Transverse colon (tissue), 4 donors: ENCODE results near the gene DENND1A. TPM values are rescaled to one million over a fixed set of nuclear protein-coding genes. Genes with fewer than 3 reads are reported as not detected.

Experiments used
- DNase-seq: peaks from one replicate; pipeline ENCODE4 v3.0.0-alpha.2; 2019
- H3K27ac ChIP-seq, 4 donors: fragments of 200-600 bp; sonication (generic); 2 replicates each; pipeline ENCODE4 v1.5.1; 2016 to 2018; ENCODE audit warnings: inconsistent platforms in 4 of 4
- H3K27me3 ChIP-seq: fragments of 200-600 bp; sonication (generic); 2 replicates; pipeline ENCODE4 v1.5.1; 2017; ENCODE audit warnings: inconsistent platforms
- H3K36me3 ChIP-seq, 4 donors: fragments of 200-600 bp; sonication (generic); 2 replicates each; pipeline ENCODE4 v1.5.1; 2017 to 2019; ENCODE audit warnings: inconsistent platforms in 4 of 4
- H3K4me1 ChIP-seq, 4 donors: fragments of 200-600 bp; sonication (generic); 2 replicates each; pipeline ENCODE4 v1.5.1; 2017 to 2020; ENCODE audit warnings: inconsistent platforms in 4 of 4
- H3K4me3 ChIP-seq, 4 donors: fragments of 200-600 bp; sonication (generic); 1 replicate in 1 of 4; 2 replicates in 3 of 4; pipeline versions ENCODE4 v1.5.1 to v1.6.1; 2017 to 2019; ENCODE audit warnings: inconsistent platforms in 4 of 4
- H3K9me3 ChIP-seq, 2 donors: fragments of 200-600 bp; sonication (generic); 2 replicates each; pipeline ENCODE4 v1.5.1; 2017 to 2019; ENCODE audit warnings: inconsistent platforms in 2 of 2
- EP300 ChIP-seq: sonication (generic); formaldehyde crosslinking; IDR thresholded peaks from one replicate; pipeline ENCODE4 v1.6.1; 2017; ENCODE audit warnings: antibody characterized with exemption, low read depth
- POLR2A ChIP-seq: fragments of 450-650 bp; IDR thresholded peaks from one replicate; pipeline ENCODE4 v1.6.1; 2016; ENCODE audit warnings: antibody characterized with exemption, mild to moderate bottlenecking, moderate library complexity
- POLR2AphosphoS5 ChIP-seq, 3 donors: sonication (generic); formaldehyde crosslinking; IDR thresholded peaks; one replicate each; pipeline ENCODE4 v1.6.1; 2016; ENCODE audit warnings: antibody characterized with exemption in 3 of 3
- WGBS, 2 donors: methylation state at CpG; one replicate each; pipeline ENCODE4 v1.1.5; 2018; ENCODE audit warnings: low coverage in 1 of 2; 5-methylcytosine and 5-hydroxymethylcytosine counted together
- in situ Hi-C, 4 donors: fragments of 200-750 bp; cut with MboI; loops; one replicate each; pipeline versions ENCODE4 v1.15.0 to v1.15.1; 2017; ENCODE audit warnings: low sequenced_read_pairs in 3 of 4, low pct_ligation_motif_present in 1 of 4, low pct_unique_long_range_greater_than_20kb in 1 of 4
- intact Hi-C: fragments of 100-400 bp; cut with DNase I; formaldehyde crosslinking; loops from one replicate; pipeline ENCODE4 v1.15.1; 2023; ENCODE audit warnings: low total_unique reads
- total RNA-seq, 4 donors: library from RNA; depleted of rRNA; stranded (reverse); fragments of >200 nt; gene quantifications; one replicate each; pipeline ENCODE4 v1.1.0, GENCODE V29; 2016
- TF ChIP-seq, protein P1 (sequence below), 5 experiments: fragments of 200-600 bp in 3 of 5; fragments of 450-650 bp in 2 of 5; sonication (generic) in 3 of 5; IDR thresholded peaks; 1 replicate in 2 of 5; 2 replicates in 3 of 5; pipeline ENCODE4 v1.5.1; 2016 to 2017; ENCODE audit warnings: antibody characterized with exemption in 5 of 5, inconsistent platforms in 3 of 5, mild to moderate bottlenecking in 2 of 5, moderate library complexity in 1 of 5

The DENND1A gene
- total RNA-seq, 4 donors from 2014 or later = 12.5 to 78.6 (median 40.0) TPM

DNA sequence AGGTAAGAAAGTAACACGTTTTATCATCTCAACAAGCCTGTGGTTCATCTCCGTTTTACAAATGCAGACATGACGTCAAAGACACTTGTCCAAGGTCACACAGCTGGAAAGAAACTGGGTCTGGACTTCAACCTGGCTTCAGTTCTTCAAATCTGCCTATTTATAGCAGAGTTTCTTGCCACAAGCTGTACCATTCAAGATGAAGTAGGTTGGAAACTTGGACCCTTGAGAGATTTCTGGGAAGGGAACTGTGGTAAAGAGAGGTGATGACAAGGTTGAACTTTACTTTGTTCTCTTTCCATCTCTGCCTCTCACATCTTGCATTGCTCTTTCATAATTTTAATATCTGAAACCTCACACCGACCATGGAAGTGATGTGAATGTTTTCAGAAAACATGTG lies 29.9 kb upstream of the DENND1A start:
- intact Hi-C loops (no loop called here), in situ Hi-C loops (no loop called here)
- TF ChIP-seq EP300 (no peak), POLR2AphosphoS5 (IDR thresholded peaks at IDR 0.05) (no peak), POLR2A (no peak)
- TF ChIP-seq, protein P1, sequence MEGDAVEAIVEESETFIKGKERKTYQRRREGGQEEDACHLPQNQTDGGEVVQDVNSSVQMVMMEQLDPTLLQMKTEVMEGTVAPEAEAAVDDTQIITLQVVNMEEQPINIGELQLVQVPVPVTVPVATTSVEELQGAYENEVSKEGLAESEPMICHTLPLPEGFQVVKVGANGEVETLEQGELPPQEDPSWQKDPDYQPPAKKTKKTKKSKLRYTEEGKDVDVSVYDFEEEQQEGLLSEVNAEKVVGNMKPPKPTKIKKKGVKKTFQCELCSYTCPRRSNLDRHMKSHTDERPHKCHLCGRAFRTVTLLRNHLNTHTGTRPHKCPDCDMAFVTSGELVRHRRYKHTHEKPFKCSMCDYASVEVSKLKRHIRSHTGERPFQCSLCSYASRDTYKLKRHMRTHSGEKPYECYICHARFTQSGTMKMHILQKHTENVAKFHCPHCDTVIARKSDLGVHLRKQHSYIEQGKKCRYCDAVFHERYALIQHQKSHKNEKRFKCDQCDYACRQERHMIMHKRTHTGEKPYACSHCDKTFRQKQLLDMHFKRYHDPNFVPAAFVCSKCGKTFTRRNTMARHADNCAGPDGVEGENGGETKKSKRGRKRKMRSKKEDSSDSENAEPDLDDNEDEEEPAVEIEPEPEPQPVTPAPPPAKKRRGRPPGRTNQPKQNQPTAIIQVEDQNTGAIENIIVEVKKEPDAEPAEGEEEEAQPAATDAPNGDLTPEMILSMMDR (IDR thresholded peaks at IDR 0.05) = no peak
- WGBS, 2 donors = 79 to 90% methylated on average over 4 of the region's 4 CpGs
- DNase-seq = no peak
- Histone ChIP-seq H3K27ac (no peak overlapping the region), H3K4me3 (no peak overlapping the region), H3K9me3 (no peaks in the 10 kb centered on the region), H3K27me3 (peaks cover 28% of the 10 kb centered on the region), H3K36me3 (no peaks in the 10 kb centered on the region), H3K4me1 (no peaks in the 10 kb centered on the region)

DNA sequence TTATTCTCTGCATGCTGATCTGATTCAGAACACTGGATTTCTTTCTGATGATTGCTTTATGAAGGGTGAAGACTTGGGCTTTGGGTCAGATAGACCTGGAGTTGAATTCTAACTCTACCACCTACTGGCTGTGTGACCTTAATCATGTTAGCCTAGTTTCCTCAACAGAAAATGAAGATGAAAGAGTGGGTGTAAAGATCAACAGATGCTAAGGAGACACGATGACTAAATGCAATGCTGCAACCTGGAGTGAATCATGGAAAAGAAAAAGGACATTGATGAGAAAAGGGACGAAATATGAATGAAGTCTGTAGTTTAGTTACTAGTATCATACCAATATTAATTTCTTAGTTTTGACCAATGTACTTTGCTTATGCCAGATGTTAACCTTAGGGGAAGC lies 27.8 kb upstream of the DENND1A start:
- intact Hi-C loops = no loop called here
- in situ Hi-C loops = no loop called here
- H3K4me1 ChIP-seq = no peaks in the 10 kb centered on the region
- H3K27me3 ChIP-seq = peaks cover 30% of the 10 kb centered on the region
- no peaks in the 10 kb centered on the region for H3K9me3 ChIP-seq
- no peaks in the 10 kb centered on the region for H3K36me3 ChIP-seq
- no peak overlapping the region for H3K4me3 ChIP-seq
- H3K27ac ChIP-seq = no peak overlapping the region
- TF ChIP-seq, protein P1 (IDR thresholded peaks at IDR 0.05) = no peak
- no peak for TF ChIP-seq POLR2AphosphoS5 (IDR thresholded peaks at IDR 0.05)
- no peak for TF ChIP-seq EP300
- no peak for TF ChIP-seq POLR2A
- DNase-seq = no peak
- WGBS, 2 donors = 69 to 73% methylated on average over 2 of the region's 2 CpGs

DNA sequence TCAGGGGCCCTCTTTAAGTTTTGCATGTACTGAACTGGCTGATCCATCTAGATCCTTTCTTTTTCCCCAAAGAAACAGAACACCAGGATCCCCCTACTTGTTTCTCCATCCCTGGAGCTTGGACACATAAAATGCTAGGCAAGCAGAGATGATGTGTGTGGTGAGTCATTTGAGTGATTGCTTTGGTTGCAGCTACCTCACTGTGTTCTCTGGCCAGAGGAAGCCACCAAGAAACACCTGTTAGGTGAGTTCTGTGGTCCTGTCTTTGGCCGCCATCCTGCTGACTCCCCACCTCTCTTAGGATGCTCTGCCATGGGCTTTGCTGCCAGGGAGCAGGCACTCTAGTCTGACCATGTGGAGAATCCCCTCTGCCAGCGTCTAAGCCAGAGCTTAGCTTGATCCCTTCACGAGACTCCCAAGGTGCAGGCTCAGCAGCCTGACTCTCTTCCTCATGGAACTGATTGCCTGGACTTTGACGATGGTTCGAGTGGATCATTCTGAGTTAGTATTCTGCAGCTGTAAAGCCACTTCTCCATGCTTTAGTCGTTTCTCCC lies 27.3 kb upstream of the DENND1A start:
- intact Hi-C loops (no loop called here), in situ Hi-C loops (no loop called here)
- Histone ChIP-seq H3K36me3 (no peaks in the 10 kb centered on the region), H3K27me3 (peaks cover 30% of the 10 kb centered on the region), H3K4me3 (no peak overlapping the region), H3K4me1 (no peaks in the 10 kb centered on the region), H3K27ac (no peak overlapping the region), H3K9me3 (no peaks in the 10 kb centered on the region)
- no peak for DNase-seq
- 50 to 82% methylated on average over 1 to 6 of the region's 6 CpGs for WGBS, 2 donors
- TF ChIP-seq, protein P1 (IDR thresholded peaks at IDR 0.05) = no peak
- TF ChIP-seq POLR2AphosphoS5 (IDR thresholded peaks at IDR 0.05) = no peak

DNA sequence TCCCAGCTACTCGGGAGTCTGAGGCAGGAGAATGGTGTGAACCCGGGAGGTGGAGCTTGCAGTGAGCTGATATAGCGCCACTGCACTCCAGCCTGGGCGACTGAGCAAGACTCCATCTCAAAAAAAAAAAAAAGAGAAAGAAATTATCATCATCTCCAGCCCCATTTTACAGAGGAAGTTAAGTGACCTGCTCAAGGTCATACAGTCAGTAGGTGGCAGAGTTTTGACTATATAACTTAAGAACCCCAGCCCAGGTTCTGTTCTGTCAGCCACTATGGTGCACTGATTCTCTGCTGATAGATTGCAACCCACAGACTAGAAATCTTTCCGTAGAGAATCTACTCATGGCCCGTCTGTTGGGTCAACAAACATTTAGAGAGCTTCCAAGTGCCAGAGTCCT lies 25.7 kb upstream of the DENND1A start:
- WGBS, 2 donors = 84 to 92% methylated on average over 4 to 6 of the region's 6 CpGs
- TF ChIP-seq POLR2AphosphoS5 (IDR thresholded peaks at IDR 0.05) (no peak), EP300 (no peak), POLR2A (no peak)
- TF ChIP-seq, protein P1 (IDR thresholded peaks at IDR 0.05) = no peak
- in situ Hi-C loops = no loop called here
- Histone ChIP-seq H3K27ac (no peak overlapping the region), H3K4me1 (no peaks in the 10 kb centered on the region), H3K9me3 (no peaks in the 10 kb centered on the region), H3K36me3 (no peaks in the 10 kb centered on the region), H3K27me3 (peaks cover 20% of the 10 kb centered on the region), H3K4me3 (no peak overlapping the region)
- DNase-seq = no peak
- intact Hi-C loops = no loop called here
